DMS53 treated with DMSO at 0.1 percent for 48 hours (cell line): ENCODE results near the gene CYBRD1.
"Not testable (repeated sequence)": the region's sequence is repeated elsewhere in the genome, so short reads cannot be mapped to it uniquely, and the experiment has no call there.

ENCODE experiments used
- DNase-seq: peaks from one replicate; lab custom pipeline; 2025; ENCODE audit not compliant: unreplicated experiment; lab: John Stamatoyannopoulos, UW

CYBRD1 gene

GRCh38 chr2:171522052-171522787, at the start of gene CYBRD1:
TSS of gene CYBRD1 (plus strand) at chr2:171522474. CDS start at chr2:171522546, 72 bp downstream.
- DNase-seq: no peak

GRCh38 chr2:171475979-171476378, 46.3 kb upstream of the CYBRD1 start:
- DNase-seq: no peak

GRCh38 chr2:171478345-171478744, 43.9 kb upstream of the CYBRD1 start:
- no peak for DNase-seq

GRCh38 chr2:171479154-171479814, 43.0 kb upstream of the CYBRD1 start:
- no peak for DNase-seq

GRCh38 chr2:171480908-171481307, 41.4 kb upstream of the CYBRD1 start:
- no peak for DNase-seq

- no peak for DNase-seq
These were observed 40.0 kb upstream of the CYBRD1 start for GRCh38 chr2:171482308-171482707.

- no peak for DNase-seq
These were observed 39.4 kb upstream of the CYBRD1 start for GRCh38 chr2:171482877-171483276.

- no peak for DNase-seq
These were observed 38.5 kb upstream of the CYBRD1 start for GRCh38 chr2:171483793-171484192.

GRCh38 chr2:171485116-171485515, 37.2 kb upstream of the CYBRD1 start:
- no peak for DNase-seq

GRCh38 chr2:171487201-171487600, 35.1 kb upstream of the CYBRD1 start:
- no peak for DNase-seq

GRCh38 chr2:171487803-171488259, 34.4 kb upstream of the CYBRD1 start:
- DNase-seq: no peak

- no peak for DNase-seq
These were observed 31.7 kb upstream of the CYBRD1 start for GRCh38 chr2:171490577-171490976.

GRCh38 chr2:171491292-171491691, 31.0 kb upstream of the CYBRD1 start:
- no peak for DNase-seq

GRCh38 chr2:171492664-171493063, 29.6 kb upstream of the CYBRD1 start:
- DNase-seq: no peak

- DNase-seq: not testable (repeated sequence)
These were observed 24.6 kb upstream of the CYBRD1 start for GRCh38 chr2:171497664-171498063.

- no peak for DNase-seq
These were observed 16.9 kb upstream of the CYBRD1 start for GRCh38 chr2:171505374-171505773.

GRCh38 chr2:171509945-171510731, 12.1 kb upstream of the CYBRD1 start:
- DNase-seq: no peak

GRCh38 chr2:171512014-171512413, 10.3 kb upstream of the CYBRD1 start:
- DNase-seq: no peak

GRCh38 chr2:171512683-171513195, 9.5 kb upstream of the CYBRD1 start:
- no peak for DNase-seq

- DNase-seq: no peak
These were observed 8.5 kb upstream of the CYBRD1 start for GRCh38 chr2:171513719-171514160.

- no peak for DNase-seq
These were observed 7.2 kb upstream of the CYBRD1 start for GRCh38 chr2:171514908-171515582.
